ENCODE results near the gene FLVCR1.
"Not testable (repeated sequence)": the region's sequence is repeated elsewhere in the genome, so short reads cannot be mapped to it uniquely, and the experiment has no call there.

The FLVCR1 gene

DNA sequence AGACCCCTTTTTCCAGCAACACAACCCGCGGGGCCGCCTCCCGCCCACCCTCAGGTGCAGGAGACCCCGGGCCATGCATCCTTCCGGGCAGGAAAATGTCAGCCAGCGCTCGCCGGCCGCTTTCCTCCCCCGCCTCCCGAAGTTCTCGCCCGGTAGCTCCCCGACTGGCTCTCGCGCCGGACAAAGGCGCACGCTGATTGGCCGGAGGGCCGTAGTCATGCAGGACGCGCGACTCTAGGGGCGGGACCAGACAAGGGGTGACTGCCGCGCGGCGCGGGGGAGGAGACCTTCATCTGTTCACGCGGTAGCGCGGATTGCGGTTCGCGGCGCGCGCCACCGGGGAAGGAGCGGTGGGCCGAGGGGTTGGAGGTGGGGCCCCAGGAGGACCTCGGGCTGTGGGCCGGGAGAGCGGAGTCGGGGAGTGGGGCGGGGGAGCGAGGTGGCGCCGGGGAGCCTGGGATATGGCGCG is at the start of gene FLVCR1:
Gene FLVCR1 (plus strand): TSS at position 284 of the 469 bp plus-strand sequence. CDS start 178 bp downstream, at position 462.
- in situ Hi-C loops (cut with MboI; ENCODE audit: low sequenced_read_pairs), result no loop called here

DNA sequence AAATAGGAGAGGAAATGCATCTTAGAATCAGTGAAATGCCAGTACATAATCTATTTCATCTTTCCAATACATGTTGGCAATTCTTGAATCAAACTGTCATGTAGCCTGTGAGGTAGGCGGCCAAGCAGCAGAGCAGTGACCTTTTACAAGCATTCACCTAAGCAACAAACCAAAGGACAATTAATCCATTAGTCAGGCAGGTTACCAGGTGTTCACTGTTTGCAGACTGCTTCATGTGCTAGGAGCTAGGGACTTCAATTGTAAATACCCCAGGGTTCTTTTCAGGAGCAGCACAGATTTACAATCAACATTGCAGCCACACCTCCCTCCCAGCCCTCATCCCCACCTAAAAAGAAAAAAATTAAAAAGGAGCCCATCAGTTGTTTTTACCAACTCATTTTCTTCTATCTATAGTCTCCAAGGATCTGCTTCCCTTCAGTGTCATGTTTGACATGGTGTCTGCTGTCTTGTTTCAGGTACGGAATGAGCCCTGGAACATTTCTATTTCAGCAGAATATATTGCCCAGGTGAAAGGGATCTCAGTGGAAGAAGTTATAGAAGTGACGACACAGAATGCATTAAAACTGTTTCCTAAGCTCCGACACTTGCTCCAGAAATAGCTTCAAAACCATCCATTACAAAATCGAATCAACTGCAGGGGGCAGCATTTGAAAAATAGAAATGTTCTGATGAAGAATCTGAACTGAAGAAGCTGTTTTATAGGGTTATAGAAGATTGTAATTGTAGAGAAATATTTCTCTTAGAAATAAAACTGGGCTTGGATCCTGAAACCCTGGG is 43.3 kb upstream of the FLVCR1 start:
- in situ Hi-C loops (cut with MboI; ENCODE audit: low sequenced_read_pairs), result loop anchor here (25.0 kb wide), 1 partner anchor 173 kb away; no protein-coding TSS in a partner anchor

DNA sequence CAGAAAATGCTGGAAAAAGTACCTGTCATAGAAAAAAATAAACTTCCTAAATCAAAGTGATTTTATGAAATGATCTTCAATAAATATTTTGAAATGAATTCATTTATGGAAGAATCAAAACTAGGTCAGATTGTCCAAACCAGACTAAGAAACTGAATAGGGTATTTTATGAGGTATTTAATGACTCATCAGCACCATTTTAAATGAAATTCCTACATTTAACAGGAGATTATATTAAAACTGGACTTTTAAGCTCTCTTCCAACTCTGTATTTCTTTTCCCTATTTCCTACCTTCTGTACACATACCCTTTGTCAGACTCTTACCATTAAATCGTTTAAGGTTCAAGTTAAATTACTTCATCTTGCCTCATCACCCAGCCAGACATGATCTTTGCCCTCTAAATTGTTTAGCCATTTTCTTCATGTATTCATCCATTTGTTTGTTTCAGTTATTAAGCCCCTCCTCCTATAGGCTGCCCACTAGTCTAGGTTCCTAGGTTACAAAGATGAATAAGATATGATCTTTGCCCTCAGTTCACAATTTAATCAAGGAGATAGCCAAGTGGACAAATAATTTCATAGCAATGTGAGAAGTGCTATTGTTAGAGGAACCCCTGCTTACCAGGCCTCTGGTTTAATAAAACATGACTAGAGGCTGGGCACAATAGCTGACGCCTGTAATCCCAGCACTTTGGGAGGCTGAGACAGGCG is 41.4 kb upstream of the FLVCR1 start:
- in situ Hi-C loops (cut with MboI; ENCODE audit: low sequenced_read_pairs), result loop anchor here (25.0 kb wide), 1 partner anchor 171 kb away; no protein-coding TSS in a partner anchor

DNA sequence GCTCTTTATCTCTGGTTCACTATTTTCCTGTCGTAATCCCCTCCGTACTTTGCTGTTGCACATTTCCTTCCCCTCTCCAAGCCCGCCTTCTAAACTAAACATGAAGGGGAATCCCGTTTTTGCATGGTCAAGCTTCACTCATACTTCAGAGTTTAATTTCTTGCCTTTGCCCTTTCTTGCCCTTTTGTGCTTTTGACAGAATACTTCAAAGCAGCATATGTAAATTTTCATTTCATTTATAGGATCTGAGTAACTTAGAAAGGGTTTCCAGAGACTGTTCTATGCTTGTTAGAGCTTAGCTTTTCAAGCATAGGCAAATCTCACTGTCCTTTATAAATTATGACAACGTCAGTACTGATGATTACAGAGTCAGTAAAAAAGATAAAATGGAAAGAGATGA is 38.3 kb upstream of the FLVCR1 start:
- in situ Hi-C loops (cut with MboI; ENCODE audit: low sequenced_read_pairs), result loop anchor here (25.0 kb wide), 1 partner anchor 168 kb away; no protein-coding TSS in a partner anchor

DNA sequence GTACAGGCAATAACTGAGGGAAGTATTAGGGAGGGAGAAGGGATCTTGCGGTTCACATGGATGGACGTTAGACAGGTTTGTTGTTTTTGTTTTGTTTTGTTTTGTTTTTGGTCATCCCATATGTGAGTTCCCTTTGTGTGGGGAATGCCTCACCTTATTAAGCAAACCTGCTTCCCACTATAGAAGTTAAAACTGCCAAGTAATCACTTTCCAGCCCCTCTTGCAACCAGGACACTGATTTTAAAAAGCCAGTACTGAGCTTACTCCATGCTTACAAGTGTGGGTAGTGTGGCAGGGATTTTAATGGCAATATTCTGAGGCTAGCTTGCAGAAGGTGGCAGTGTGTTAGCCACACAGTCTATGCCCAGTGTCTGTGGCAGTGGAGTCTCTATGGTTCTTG is 37.1 kb upstream of the FLVCR1 start:
- in situ Hi-C loops (cut with MboI; ENCODE audit: low sequenced_read_pairs), result loop anchor here (25.0 kb wide), 1 partner anchor 166 kb away; no protein-coding TSS in a partner anchor

DNA sequence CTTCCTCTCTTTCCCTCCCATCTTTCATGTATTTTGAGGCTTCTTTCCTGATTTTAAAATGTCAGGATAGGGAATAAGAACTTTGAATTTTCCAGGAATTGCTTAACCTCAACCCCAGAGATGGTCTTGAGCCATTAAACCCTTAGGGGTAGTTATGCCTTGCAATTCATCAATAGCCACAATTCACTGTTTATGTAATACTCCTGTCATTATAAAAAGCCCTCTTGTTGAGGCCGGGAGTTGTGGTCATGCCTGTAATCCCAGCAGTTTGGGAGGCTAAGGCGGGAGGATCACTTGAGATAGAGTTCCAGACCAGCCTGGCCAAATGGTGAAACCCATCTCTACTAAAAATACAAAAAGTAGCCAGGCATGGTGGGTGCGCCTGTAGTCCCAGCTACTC is 35.1 kb upstream of the FLVCR1 start:
- in situ Hi-C loops (cut with MboI; ENCODE audit: low sequenced_read_pairs), result loop anchor here (25.0 kb wide), 1 partner anchor 164 kb away; no protein-coding TSS in a partner anchor

DNA sequence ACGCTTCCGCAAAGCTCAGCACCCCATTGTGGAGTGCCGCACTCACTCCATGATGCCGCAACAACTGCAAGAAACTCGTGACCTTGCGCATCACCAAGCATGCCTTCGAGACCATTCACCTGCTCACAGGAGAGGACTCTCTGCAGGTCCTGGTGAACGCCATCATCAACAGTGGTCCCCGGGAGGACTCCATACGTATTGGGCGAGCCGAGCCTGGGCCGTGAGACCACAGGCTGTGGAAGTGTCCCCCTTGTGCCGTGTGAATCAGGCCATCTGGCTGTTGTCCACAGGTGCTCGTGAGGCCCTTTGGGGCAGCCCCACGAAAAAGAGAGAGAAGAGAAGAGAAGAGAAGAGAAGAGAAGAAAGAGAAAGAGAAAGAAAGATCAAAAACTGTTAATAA is 33.9 kb upstream of the FLVCR1 start:
- in situ Hi-C loops (cut with MboI; ENCODE audit: low sequenced_read_pairs), result loop anchor here (25.0 kb wide), 1 partner anchor 163 kb away; no protein-coding TSS in a partner anchor

DNA sequence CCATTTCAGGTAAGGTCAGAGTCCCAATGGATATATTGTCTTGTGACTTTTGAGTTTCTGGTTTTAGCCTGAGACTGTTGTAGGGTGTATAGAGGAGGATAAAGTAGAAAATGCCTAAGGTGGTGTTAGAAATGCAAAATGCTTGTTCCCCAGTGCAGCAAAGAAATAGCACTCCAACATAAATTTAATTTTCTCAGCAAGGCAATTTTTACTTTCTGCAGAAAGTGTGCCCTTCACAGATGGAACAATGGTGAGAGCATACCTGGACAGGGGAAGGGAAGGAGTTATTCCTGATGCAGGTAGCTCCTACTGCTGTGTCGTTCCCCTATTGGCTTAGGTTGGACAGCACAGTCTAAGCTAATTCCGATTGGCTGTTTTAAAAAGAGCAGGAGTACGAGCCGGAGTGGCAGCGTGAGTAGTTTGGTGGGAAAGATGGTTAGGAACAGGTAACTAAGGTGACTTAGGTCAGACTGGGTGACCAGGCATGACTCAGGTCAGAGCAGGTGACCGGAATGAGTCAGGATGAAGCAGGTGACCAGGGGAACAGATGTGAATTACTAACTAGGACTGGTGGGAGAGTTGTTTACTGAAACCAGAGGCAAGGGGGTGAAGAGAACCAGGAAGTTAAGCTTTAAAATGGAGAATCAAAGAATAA is 32.1 kb upstream of the FLVCR1 start:
- in situ Hi-C loops (cut with MboI; ENCODE audit: low sequenced_read_pairs), result no loop called here

DNA sequence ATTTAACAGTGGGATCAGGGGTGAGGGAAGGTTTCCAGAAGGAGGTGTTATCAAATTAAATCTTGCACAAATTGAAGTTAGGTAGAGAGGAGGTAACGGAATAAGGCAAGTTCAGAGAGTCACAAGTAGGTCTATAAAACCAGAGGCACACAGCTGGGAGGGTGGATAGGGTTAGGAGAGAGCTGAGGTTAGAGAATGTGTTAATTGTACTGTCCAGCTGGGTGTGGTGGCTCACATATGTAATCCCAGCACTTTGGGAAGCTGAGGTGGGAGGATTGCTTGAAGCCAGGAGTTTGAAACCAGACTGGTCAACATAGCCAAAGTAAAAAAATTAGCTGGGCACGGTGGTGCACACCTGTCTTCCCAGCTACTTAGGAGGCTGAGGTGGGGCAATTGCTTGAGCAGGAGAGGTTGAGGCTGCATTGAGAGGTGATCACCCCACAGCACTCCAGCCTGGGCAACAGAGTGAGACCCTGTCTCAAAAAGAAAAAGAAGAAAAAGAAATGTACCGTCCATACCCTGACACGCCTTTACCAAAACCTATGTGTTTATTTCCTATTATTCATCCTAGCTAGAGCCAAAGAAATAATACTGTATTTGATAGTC is 30.8 kb upstream of the FLVCR1 start:
- in situ Hi-C loops (cut with MboI; ENCODE audit: low sequenced_read_pairs), result no loop called here

DNA sequence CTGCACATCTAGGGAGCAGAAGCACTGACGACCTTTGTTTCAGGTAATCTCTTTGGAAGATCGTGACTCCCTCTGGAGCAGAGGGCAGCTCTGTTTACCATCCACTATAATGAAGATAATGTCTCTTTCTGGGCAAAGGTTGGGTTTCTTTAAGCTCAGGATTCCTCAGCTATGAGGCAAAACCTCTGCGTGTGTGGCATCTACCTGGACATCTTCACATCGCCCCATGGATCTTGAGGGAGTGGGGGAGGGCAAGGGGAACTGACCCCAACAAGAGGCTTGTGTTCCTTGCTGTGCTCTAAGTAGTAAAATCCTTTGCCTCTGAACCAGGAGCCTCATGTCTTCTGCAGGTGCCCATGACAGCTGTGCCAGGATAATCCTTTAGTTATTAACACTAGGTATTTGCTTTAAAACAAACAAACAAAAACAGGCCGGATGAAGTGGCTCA is 30.2 kb upstream of the FLVCR1 start:
- in situ Hi-C loops (cut with MboI; ENCODE audit: low sequenced_read_pairs), result no loop called here

DNA sequence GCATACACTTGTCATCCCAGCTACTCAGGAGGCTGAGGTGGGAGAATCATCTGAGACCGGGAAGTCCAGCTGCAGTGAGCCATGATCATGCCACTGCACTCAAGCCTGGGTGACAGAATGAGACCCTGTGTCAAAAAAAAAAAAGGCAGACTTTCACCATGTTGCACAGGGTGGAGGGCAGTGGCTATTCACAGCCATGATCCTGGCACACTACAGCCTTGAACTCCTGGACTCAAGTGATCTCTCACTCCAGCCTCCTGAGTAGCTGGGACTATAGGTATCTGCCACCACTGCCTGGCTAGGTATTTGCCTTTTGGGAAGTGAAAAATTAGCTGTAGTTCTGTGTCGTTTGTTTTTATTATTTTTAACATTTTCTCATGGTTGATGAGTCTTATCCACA is 29.7 kb upstream of the FLVCR1 start:
- in situ Hi-C loops (cut with MboI; ENCODE audit: low sequenced_read_pairs), result no loop called here

DNA sequence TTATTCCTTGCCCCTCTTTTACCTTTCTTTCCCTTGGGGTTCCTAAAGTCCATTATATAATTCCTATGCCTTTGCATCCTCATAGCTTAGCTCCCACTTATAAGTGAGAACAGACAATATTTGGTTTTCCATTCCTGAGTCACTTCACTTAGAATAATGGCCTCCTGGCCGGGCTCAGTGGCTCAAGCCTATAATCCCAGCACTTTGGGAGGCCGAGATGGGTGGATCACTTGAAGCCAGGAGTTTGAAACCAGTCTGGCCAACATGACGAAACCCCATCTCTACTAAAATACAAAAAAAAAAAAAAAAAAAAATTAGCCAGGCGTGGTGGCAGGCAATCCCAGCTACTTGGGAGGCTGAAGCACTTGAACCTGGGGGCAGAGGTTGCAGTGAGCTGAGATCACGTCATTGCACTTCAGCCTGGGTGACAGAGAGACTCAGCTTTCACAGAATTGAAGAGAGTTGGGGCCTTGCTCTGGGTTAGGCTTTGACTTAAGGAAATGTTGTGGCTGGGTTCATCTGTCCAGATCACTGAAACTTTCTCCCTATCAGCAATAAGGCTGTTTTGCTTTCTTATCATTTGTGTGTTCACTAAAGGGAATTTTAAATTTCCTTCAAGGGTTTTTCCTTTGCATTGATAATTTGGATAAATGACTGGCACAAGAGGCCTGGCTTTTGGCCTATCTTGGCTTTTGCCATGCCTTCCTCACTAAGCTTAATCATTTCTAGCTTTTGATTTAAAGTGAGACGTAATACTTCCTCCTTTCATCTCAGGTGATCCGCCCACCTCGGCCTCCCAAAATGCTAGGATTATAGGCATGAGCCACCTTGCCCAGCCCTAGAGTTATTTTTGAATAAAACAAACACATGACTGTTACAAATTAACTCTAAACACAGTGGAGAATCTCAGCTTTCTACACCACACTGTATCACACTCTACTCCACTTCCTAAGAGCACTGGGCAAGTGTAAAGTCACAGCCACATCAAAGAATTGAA is 24.6 kb upstream of the FLVCR1 start:
- in situ Hi-C loops (cut with MboI; ENCODE audit: low sequenced_read_pairs), result not testable (repeated sequence)

DNA sequence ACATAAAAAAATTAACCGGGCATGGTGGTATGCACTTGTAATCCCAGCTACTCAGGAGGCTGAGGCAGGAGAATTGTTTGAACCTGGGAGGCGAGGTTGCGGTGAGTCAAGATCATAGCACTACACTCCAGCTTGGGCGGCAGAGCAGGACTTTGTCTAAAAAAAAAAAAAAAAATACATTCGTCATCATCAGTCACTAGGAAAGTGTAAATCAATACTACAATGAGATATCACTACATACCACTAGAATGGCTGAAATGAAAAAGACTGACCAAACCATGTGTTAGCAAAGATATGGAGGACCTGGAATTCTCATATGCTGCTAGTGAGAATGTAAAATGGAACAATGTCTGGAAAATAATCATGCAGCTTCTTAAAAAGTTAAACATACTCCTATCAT is 19.9 kb upstream of the FLVCR1 start:
- in situ Hi-C loops (cut with MboI; ENCODE audit: low sequenced_read_pairs), result no loop called here

DNA sequence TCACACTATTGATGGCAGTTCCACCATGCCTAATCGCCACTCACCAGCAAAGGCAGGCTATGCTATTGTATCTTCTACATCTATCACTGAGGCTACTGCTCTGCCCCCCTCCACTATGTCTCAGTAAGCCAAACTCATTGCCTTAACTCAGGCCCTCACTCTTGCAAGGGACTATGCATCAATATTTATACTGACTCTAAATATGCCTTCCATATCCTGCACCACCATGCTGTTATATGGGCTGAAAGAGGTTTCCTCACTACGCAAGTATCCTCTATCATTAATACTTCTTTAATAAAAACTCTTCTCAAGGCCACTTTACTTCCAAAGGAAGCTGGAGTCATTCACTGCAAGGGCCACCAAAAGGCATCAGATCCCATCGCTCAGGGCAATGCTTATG is 13.6 kb upstream of the FLVCR1 start:
- in situ Hi-C loops (cut with MboI; ENCODE audit: low sequenced_read_pairs), result not testable (repeated sequence)

DNA sequence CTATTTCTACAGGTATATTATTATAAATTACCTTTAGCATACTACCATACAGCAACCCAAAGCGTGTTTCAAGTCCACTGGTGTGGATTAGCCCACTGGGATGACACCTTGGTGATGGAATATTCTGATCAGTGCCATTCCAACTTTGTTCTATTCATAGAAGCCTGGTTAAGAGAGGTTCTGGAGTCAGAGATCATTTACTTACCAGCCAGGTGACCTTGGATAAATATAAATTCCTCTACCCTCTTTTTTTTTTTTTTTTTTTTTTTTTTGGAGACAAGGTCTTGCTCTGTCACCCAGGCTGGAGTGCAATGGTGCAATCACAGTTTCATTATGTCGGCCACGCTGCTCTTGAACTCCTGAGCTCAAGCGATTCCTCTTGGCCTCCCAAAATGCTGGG is 10.5 kb upstream of the FLVCR1 start, which contains the start of gene SPATA45:
Gene SPATA45 (minus strand): TSS at position 101 of the 400 bp plus-strand sequence. CDS start 11,500 bp downstream, outside the sequence.
- in situ Hi-C loops (cut with MboI; ENCODE audit: low sequenced_read_pairs), result no loop called here

DNA sequence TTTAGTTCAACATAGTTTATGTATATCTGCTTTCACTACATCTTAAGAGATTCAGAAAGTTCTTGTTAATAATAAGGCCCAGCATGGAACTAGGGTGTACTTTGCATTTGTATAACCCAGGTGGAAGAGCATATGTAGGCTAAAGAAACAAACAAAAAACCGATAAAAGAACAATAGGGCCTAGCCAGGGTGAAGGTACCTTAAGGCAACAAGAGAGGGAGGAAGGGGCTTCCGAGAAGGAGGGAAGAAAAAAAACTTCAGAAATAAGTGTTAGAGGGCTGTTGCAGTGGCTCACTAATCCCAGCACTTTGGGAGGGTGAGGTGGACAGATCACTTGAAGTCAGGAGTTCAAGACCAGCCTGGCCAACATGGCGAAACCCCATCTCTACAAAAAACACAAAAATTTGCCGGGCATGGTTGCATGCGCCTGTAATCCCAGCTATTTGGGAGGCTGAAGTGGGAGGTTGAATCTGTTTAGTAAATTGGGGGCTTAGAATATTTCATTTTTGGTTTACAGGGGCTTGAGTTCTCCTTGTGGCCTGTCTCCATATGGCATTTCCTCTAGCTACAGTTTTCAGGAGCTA is 5.9 kb upstream of the FLVCR1 start:
- in situ Hi-C loops (cut with MboI; ENCODE audit: low sequenced_read_pairs), result no loop called here

DNA sequence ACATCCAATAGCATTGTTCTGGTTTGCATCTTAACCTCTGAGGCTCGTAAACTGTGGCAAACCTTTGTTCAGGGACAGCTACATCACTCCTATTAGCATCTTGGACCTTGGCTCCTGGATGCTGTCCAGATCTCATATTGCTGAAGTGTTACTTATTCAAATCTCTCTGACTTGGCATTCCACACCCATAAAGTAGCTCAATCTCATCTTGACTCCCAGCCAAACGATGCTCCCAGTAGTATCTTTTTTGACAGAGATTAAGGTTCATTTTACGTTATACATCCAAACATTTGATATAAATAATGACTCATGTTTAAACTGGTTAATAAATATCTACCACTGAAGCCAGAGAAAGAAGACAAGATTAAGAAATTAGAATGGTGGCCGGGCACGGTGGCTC is 4.4 kb upstream of the FLVCR1 start:
- in situ Hi-C loops (cut with MboI; ENCODE audit: low sequenced_read_pairs), result no loop called here

DNA sequence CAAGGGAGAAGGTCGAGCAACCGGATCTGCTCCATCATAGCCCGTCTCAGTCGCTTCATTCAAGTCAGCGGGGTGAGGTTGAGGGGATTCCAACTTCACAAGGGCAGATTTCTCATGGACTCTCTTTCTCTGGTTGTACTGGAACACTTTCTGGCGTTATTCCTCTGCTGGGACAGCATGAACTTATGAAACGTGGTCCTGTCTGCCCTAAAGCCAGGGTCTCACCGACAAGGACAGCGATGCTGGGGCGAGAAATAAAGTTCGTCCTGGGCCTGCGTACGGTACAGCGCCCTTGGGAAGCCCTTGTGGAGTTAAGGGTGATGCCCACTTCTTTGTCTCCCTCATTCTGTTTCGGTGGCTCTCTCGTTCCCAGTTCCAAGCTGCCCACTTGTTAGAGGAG is 1.3 kb upstream of the FLVCR1 start:
- in situ Hi-C loops (cut with MboI; ENCODE audit: low sequenced_read_pairs), result no loop called here

Data from HL-60/S4 (cell line).